ENCODE measurements around the gene SOX10.

Gene SOX10

DNA sequence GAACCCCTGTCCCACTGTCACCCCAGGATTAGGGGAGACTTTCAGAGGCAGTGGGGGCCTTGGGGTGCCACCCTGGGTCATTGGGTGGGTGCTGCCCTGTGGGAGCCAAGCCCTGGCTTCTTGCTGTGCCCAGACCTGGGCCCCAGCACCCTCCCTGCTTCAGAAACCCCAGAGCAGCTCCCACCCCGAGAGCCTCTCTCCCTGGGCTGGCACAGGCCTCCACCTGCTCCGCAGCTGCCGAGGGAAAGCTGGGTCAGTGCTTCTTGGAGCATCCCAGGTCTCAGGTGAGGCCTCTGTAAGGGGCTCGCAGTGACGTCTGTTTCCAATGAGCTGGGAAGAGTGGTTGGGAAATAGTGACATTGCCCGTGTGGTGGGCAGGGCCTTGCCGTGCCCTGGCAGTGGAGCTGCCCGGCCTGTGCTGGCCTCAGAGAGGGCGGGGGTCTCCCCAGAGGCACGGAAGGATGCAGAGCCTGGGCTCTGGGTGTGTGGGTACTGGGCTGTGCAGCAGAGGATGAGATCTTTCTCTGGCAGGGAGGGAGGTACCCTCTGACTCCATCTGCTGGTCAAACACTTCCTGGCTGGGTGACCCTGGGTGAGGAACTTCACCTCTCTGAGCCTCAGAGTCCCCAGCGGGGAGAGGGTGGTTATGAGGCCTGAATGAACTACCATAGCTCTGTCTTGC lies 53.9 kb downstream of the SOX10 start:
- DNase-seq (ENCODE audit: low spot score): no peak

DNA sequence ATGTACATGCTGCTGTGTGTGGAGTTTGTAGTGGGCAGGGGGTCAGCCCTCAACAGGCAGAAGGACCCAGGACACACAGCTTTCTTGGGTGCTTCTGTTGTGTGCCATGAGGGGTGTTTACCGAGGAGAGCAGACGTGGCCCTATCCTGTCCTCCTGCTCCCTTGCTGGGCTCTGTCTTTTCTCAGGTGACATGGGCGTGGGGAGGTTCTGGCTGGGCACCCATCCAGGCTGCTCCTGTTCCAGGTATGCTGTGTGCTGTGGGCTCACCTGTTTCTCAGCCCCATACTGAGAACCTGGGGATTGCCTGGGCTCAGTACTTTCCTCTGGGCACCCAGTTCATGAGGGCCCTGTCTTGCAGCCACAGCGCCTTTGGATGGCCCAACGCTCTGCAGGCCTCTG lies 55.0 kb downstream of the SOX10 start:
- DNase-seq (ENCODE audit: low spot score): no peak

DNA sequence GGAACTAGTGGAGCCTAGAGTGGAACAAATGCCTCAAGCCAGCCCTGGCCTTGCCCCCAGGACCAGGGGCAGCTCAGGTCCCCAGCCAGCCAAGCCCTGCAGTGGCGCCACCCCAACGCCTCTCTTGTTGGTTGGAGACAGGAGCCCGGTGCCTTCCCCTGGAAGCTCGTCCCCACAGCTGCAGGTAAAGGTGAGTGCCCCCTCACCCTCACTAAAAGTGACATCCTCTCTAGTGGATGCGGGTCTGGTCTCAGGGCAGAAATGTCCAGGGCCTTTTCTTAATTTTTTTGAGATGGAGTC lies 56.8 kb downstream of the SOX10 start:
- no peak for DNase-seq (ENCODE audit: low spot score)

DNA sequence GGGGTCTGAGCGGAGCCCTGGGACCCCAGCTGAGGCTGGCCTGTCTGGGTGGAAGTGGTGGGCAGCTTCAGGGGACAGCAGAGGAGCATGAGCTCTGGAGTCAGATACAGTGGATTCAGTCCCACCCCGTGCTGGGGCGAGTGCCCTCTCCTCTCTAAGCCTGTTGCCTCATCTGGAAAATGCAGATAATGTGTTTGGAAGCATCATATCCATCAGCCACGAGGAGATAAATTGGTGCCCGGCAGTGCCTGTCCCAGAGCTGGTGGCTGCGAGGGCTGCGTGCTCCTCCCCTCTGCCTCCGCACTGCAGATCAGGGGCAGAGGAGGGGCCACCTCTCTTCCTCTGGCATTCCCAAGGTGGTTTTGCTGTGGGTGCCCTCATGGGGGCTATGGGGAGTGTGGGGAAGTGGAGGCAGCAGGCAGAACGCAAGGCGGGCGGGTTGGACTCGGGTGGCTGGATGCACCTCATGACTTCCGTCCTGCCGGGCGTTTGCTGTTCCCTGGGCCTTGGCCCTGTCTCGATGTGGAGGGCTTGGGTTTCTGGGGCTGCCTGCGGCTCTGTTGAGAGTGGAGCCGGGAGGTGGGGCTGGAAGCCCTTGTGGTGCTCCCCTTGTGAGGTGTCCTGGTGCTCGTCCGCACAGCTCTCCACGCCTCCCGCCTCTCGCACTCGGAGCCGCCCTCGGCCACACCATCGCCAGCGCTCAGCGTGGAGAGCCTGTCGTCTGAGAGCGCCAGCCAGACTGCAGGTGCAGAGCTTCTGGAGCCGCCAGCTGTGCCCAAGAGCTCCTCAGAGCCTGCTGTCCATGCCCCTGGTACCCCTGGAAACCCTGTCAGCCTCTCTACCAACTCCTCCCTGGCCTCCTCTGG lies 57.4 kb downstream of the SOX10 start:
- DNase-seq (ENCODE audit: low spot score): peak; percentile 43

DNA sequence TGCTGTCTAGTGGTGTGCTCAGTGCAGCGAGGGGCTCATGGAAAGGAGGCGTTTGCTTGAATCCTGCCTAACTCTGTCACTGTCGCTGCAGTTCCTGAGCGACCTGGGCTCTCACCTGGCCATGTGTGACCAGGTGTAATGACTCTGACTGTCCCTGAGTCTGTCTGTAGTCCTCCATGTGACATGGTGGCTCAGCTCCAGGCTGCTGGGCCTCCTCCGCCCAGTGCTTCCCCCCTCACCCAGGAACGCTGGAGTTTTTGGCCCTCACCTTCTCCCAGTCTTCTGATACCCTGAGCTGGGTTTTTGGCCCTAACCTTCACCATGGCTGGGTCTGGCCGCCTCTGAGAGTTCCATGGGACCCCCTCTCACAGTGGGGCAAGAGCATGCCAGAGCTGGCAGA lies 58.0 kb downstream of the SOX10 start:
- DNase-seq (ENCODE audit: low spot score): no peak

DNA sequence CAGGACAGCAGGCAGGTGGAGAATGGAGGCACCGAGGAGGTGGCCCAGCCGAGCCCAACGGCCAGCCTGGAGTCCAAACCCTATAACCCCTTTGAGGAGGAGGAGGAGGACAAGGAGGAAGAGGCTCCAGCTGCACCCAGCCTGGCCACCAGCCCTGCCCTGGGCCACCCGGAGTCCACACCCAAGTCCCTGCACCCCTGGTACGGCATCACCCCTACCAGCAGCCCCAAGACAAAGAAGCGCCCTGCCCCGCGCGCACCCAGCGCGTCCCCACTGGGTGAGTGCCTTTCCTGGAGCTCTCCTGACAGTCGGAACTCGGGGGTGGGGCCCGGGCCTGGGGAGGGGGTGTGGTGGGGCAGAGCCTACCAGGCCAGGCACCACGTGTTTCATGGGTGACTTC lies 58.6 kb downstream of the SOX10 start:
- DNase-seq (ENCODE audit: low spot score): no peak

DNA sequence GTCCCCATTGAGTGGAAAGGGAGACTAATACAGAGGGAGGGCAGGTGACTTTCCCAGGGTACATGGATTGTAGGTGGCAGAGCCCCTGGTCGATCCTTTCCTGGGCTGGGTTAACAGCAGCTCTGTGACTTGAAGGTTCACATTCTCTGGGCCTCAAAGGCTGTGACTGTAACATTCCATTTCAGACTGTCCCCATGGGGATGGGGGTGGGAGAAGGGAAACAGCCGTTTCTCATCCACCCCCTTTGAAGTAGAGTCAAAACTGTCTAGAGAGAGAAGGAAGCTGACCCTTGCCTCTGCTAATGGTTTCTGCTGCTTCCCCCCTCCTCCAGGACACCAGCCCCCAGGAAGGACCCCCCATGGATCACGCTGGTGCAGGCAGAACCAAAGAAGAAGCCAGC lies 59.0 kb downstream of the SOX10 start:
- no peak for DNase-seq (ENCODE audit: low spot score)

DNA sequence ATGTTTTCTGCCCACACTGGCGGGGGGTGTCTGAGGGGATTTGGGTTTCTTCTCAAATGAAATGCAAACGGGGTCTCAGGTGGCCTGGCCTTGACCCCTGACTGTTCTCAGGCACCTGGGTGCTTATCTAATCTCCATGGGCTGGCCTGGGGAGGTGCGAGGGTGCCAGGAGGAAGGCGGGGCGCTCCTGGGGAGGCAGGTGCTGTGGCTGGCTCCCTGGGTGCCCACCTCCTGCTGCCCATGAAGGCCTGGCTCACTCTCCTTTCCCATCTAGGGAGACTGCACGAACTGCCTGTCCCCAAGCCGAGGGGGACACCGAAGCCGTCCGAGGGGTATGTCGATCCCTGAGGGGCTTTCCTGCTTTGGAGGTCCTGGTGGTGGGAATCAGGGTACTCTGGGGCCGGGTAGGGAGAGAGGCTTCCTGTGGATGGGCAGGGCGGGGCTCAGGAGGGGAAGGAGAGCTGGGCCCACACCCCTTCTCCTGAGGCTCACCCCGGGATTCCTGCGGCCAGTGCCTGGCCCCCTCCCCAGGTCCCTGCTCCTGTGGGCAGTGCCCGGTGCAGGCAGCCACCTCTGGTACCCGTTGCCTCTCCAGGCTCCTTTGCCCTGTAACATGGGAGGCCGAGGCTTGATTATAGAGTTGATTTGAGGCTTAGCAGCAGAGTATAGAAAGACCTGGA lies 59.8 kb downstream of the SOX10 start:
- no peak for DNase-seq (ENCODE audit: low spot score)

DNA sequence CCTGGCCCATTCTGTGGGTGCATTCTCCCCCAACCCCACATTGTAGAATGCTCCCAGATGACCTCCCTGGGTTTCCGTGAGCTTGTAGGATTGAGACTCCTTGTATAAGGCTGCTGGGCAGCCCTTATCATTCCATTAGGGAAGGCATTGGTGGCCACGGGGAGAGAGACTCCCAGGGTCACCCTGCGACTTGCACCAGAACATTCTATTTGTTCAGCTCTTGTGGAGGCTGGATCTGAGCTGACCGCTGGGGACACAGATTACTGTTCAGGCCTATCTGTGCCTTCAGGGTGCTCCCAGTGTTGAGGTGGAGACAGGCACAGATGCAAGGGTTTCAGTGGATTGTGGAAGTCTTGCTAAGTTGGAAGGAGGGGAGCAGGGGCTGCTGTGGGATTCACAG lies 60.4 kb downstream of the SOX10 start:
- no peak for DNase-seq (ENCODE audit: low spot score)
